ENCODE measurements around the gene MRPL12.

MRPL12 gene

GRCh38 chr17:81683208-81683583 is 20.0 kb upstream of the MRPL12 start:
- peak; percentile 13 for DNase-seq

GRCh38 chr17:81683584-81684441 is 19.4 kb upstream of the MRPL12 start, which contains the start of the genes ARL16 and HGS:
ARL16 (minus strand) TSS chr17:81683797; CDS start chr17:81683753, 44 bp downstream.
HGS (plus strand) TSS chr17:81684011; CDS start chr17:81684067, 56 bp downstream.
- DNase-seq: peak; percentile 97

- DNase-seq: peak; percentile 28
These were observed 18.7 kb upstream of the MRPL12 start for GRCh38 chr17:81684442-81684911.

GRCh38 chr17:81685108-81685507 is 18.1 kb upstream of the MRPL12 start:
- peak; percentile 41 for DNase-seq

GRCh38 chr17:81686614-81687013 is 16.6 kb upstream of the MRPL12 start:
- DNase-seq: no peak

- DNase-seq: no peak
These were observed 15.2 kb upstream of the MRPL12 start for GRCh38 chr17:81687770-81688541.

GRCh38 chr17:81688616-81689015 is 14.6 kb upstream of the MRPL12 start:
- DNase-seq: no peak

- no peak for DNase-seq
These were observed 13.1 kb upstream of the MRPL12 start for GRCh38 chr17:81690066-81690465.

GRCh38 chr17:81690549-81690948 is 12.6 kb upstream of the MRPL12 start:
- DNase-seq: no peak

GRCh38 chr17:81691196-81691595 is 12.0 kb upstream of the MRPL12 start:
- no peak for DNase-seq

GRCh38 chr17:81691608-81692007 is 11.6 kb upstream of the MRPL12 start:
- no peak for DNase-seq

- no peak for DNase-seq
These were observed 9.5 kb upstream of the MRPL12 start for GRCh38 chr17:81693509-81694210.

- no peak for DNase-seq
These were observed 8.4 kb upstream of the MRPL12 start for GRCh38 chr17:81694810-81695209.

- no peak for DNase-seq
These were observed 8.0 kb upstream of the MRPL12 start for GRCh38 chr17:81695211-81695610.

- no peak for DNase-seq
These were observed 7.4 kb upstream of the MRPL12 start for GRCh38 chr17:81695801-81696200.

GRCh38 chr17:81696218-81696941 is 6.8 kb upstream of the MRPL12 start:
- DNase-seq: no peak

GRCh38 chr17:81697261-81698044 is 5.7 kb upstream of the MRPL12 start:
- DNase-seq: no peak

GRCh38 chr17:81700353-81701287 is 2.5 kb upstream of the MRPL12 start:
- DNase-seq: no peak

- DNase-seq: no peak
These were observed 1.7 kb upstream of the MRPL12 start for GRCh38 chr17:81701288-81702071.
